ENCODE results near the gene FLG.

FLG gene

GRCh38 chr1:152348447-152348846 lies 23.4 kb upstream of the FLG start:
- H3K4me3 ChIP-seq (ENCODE audit: low read depth, low read length) = no peak overlapping the region
- peak; percentile 16 for DNase-seq (ENCODE audit: low read depth)
- TF ChIP-seq, protein P1, sequence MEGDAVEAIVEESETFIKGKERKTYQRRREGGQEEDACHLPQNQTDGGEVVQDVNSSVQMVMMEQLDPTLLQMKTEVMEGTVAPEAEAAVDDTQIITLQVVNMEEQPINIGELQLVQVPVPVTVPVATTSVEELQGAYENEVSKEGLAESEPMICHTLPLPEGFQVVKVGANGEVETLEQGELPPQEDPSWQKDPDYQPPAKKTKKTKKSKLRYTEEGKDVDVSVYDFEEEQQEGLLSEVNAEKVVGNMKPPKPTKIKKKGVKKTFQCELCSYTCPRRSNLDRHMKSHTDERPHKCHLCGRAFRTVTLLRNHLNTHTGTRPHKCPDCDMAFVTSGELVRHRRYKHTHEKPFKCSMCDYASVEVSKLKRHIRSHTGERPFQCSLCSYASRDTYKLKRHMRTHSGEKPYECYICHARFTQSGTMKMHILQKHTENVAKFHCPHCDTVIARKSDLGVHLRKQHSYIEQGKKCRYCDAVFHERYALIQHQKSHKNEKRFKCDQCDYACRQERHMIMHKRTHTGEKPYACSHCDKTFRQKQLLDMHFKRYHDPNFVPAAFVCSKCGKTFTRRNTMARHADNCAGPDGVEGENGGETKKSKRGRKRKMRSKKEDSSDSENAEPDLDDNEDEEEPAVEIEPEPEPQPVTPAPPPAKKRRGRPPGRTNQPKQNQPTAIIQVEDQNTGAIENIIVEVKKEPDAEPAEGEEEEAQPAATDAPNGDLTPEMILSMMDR (conservative IDR thresholded peaks at IDR 0.05; ENCODE audit: low read depth, low read length) = peak; percentile 41

- TF ChIP-seq, protein P1 (conservative IDR thresholded peaks at IDR 0.05; ENCODE audit: low read depth, low read length) = peak; percentile 84
- no peak overlapping the region for H3K4me3 ChIP-seq (ENCODE audit: low read depth, low read length)
- peak; percentile 79 for DNase-seq (ENCODE audit: low read depth)
These were observed 22.2 kb upstream of the FLG start for GRCh38 chr1:152347116-152347728.

- TF ChIP-seq, protein P1 (conservative IDR thresholded peaks at IDR 0.05; ENCODE audit: low read depth, low read length) = no peak
- no peak overlapping the region for H3K4me3 ChIP-seq (ENCODE audit: low read depth, low read length)
- no peak for DNase-seq (ENCODE audit: low read depth)
These were observed 19.4 kb upstream of the FLG start for GRCh38 chr1:152344438-152344837.

- TF ChIP-seq, protein P1 (conservative IDR thresholded peaks at IDR 0.05; ENCODE audit: low read depth, low read length) = no peak
- no peak overlapping the region for H3K4me3 ChIP-seq (ENCODE audit: low read depth, low read length)
- DNase-seq (ENCODE audit: low read depth) = no peak
These were observed 18.0 kb upstream of the FLG start for GRCh38 chr1:152343006-152343405.

- TF ChIP-seq, protein P1 (conservative IDR thresholded peaks at IDR 0.05; ENCODE audit: low read depth, low read length) = no peak
- DNase-seq (ENCODE audit: low read depth) = no peak
- no peak overlapping the region for H3K4me3 ChIP-seq (ENCODE audit: low read depth, low read length)
These were observed 10.4 kb upstream of the FLG start for GRCh38 chr1:152335399-152335798.

GRCh38 chr1:152328801-152329391 lies 3.9 kb upstream of the FLG start:
- DNase-seq (ENCODE audit: low read depth) = no peak
- H3K4me3 ChIP-seq (ENCODE audit: low read depth, low read length) = no peak overlapping the region
- TF ChIP-seq, protein P1 (conservative IDR thresholded peaks at IDR 0.05; ENCODE audit: low read depth, low read length) = no peak

DNA sequence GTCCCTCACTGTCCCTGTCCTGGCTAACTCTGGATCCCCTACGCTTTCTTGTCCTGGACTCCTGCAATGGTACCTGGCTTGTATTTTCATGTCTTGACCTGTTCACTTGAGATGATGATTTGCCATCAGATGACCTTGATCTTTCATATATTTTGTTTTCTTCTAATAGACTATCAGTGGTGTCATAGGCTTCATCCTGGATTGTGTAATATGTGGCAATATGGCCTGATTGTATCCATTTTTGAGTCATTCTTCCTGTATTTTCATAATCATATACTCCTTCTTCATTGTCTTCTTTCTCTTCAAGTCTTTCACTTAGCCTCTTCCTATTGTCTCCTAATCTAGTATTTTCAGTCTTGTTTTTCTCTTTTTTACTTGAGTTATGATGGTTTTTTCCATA lies 11.1 kb downstream of the FLG start:
- TF ChIP-seq, protein P1 (conservative IDR thresholded peaks at IDR 0.05; ENCODE audit: low read depth, low read length) = no peak
- no peak overlapping the region for H3K4me3 ChIP-seq (ENCODE audit: low read depth, low read length)
- DNase-seq (ENCODE audit: low read depth) = no peak

Data from choroid plexus epithelial cell (primary cell).